HUES48 (cell line): ENCODE results near the gene NPPA.
"Not testable (repeated sequence)": the region's sequence is repeated elsewhere in the genome, so short reads cannot be mapped to it uniquely, and the experiment has no call there.

Experiments used
- H3K27ac ChIP-seq: one replicate; pipeline ENCODE4 v1.7.0; 2013; ENCODE audit warnings: low read depth, low read length, inconsistent platforms
- H3K27me3 ChIP-seq: 2 replicates; pipeline ENCODE4 v1.6.1; 2013; ENCODE audit warnings: mild to moderate bottlenecking, low read length; ENCODE audit not compliant: control insufficient read depth, insufficient read depth
- H3K36me3 ChIP-seq: 2 replicates; pipeline ENCODE4 v1.6.1; 2013; ENCODE audit warnings: low read length; ENCODE audit not compliant: control insufficient read depth, insufficient read depth
- H3K4me1 ChIP-seq: 2 replicates; pipeline ENCODE4 v1.6.1; 2013; ENCODE audit warnings: mild to moderate bottlenecking, low read length; ENCODE audit not compliant: control insufficient read depth, insufficient read depth
- H3K4me3 ChIP-seq: 2 replicates; pipeline ENCODE4 v1.5.1; 2013; ENCODE audit warnings: mild to moderate bottlenecking, low read depth, low read length
- H3K9ac ChIP-seq: 2 replicates; pipeline ENCODE4 v1.6.1; 2013; ENCODE audit warnings: mild to moderate bottlenecking, low read depth, low read length, moderate library complexity
- H3K9me3 ChIP-seq: 2 replicates; pipeline ENCODE4 v1.6.1; 2013; ENCODE audit warnings: low read length; ENCODE audit not compliant: control insufficient read depth, insufficient read depth

Gene NPPA

GRCh38 chr1:11847667-11848372 is at the start of gene NPPA:
NPPA (minus strand) TSS chr1:11847783; CDS start chr1:11847684, 99 bp downstream.
- Histone ChIP-seq H3K9me3 (no peaks in the 10 kb centered on the region), H3K4me3 (no peak within 1 kb of the TSS), H3K4me1 (no peaks in the 10 kb centered on the region), H3K27me3 (no peaks in the 10 kb centered on the region), H3K27ac (no peak within 1 kb of the TSS), H3K36me3 (peaks cover 23% of the 10 kb centered on the region), H3K9ac (no peak within 1 kb of the TSS)

GRCh38 chr1:11894501-11894900 is 46.9 kb upstream of the NPPA start:
- H3K9me3 ChIP-seq, H3K4me1 ChIP-seq, H3K4me3 ChIP-seq, H3K27me3 ChIP-seq, H3K36me3 ChIP-seq, H3K9ac ChIP-seq, H3K27ac ChIP-seq: not testable (repeated sequence)

- no peak overlapping the region for H3K4me3 ChIP-seq
- H3K36me3 ChIP-seq, result no peaks in the 10 kb centered on the region
- no peak overlapping the region for H3K27ac ChIP-seq
- H3K27me3 ChIP-seq, result peaks cover 4% of the 10 kb centered on the region; the same call in 1 of the 2 replicates
- no peaks in the 10 kb centered on the region for H3K4me1 ChIP-seq
- H3K9ac ChIP-seq, result no peak overlapping the region
- no peaks in the 10 kb centered on the region for H3K9me3 ChIP-seq
Observed at GRCh38 chr1:11893907-11894251, 46.3 kb upstream of the NPPA start.

GRCh38 chr1:11891433-11892186 is 44.0 kb upstream of the NPPA start:
- Histone ChIP-seq H3K36me3 (no peaks in the 10 kb centered on the region), H3K4me1 (no peaks in the 10 kb centered on the region), H3K9me3 (no peaks in the 10 kb centered on the region), H3K9ac (no peak overlapping the region), H3K27ac (no peak overlapping the region), H3K27me3 (no peaks in the 10 kb centered on the region), H3K4me3 (no peak overlapping the region)

- Histone ChIP-seq H3K4me1 (no peaks in the 10 kb centered on the region), H3K27ac (no peak overlapping the region), H3K27me3 (no peaks in the 10 kb centered on the region), H3K4me3 (no peak overlapping the region), H3K36me3 (no peaks in the 10 kb centered on the region), H3K9me3 (no peaks in the 10 kb centered on the region), H3K9ac (no peak overlapping the region)
Observed at GRCh38 chr1:11888877-11889208, 41.3 kb upstream of the NPPA start.

- Histone ChIP-seq H3K4me3 (no peak overlapping the region), H3K9me3 (no peaks in the 10 kb centered on the region), H3K36me3 (no peaks in the 10 kb centered on the region), H3K9ac (no peak overlapping the region), H3K27ac (no peak overlapping the region), H3K27me3 (no peaks in the 10 kb centered on the region), H3K4me1 (no peaks in the 10 kb centered on the region)
Observed at GRCh38 chr1:11888206-11888876, 40.8 kb upstream of the NPPA start.

GRCh38 chr1:11887666-11888007 is 40.1 kb upstream of the NPPA start:
- Histone ChIP-seq H3K9ac (no peak overlapping the region), H3K4me3 (no peak overlapping the region), H3K9me3 (no peaks in the 10 kb centered on the region), H3K27ac (no peak overlapping the region), H3K4me1 (no peaks in the 10 kb centered on the region), H3K36me3 (no peaks in the 10 kb centered on the region), H3K27me3 (no peaks in the 10 kb centered on the region)

- Histone ChIP-seq H3K27me3 (no peaks in the 10 kb centered on the region), H3K4me1 (no peaks in the 10 kb centered on the region), H3K4me3 (no peak overlapping the region), H3K27ac (no peak overlapping the region), H3K9me3 (no peaks in the 10 kb centered on the region), H3K9ac (no peak overlapping the region), H3K36me3 (no peaks in the 10 kb centered on the region)
Observed at GRCh38 chr1:11886986-11887665, 39.5 kb upstream of the NPPA start.

- Histone ChIP-seq H3K27ac (no peak overlapping the region), H3K36me3 (no peaks in the 10 kb centered on the region), H3K4me3 (no peak overlapping the region), H3K4me1 (no peaks in the 10 kb centered on the region), H3K9ac (no peak overlapping the region), H3K27me3 (no peaks in the 10 kb centered on the region), H3K9me3 (no peaks in the 10 kb centered on the region)
Observed at GRCh38 chr1:11885916-11886315, 38.3 kb upstream of the NPPA start.

GRCh38 chr1:11882814-11883538 is 35.4 kb upstream of the NPPA start:
- Histone ChIP-seq H3K9me3 (no peaks in the 10 kb centered on the region), H3K36me3 (no peaks in the 10 kb centered on the region), H3K9ac (no peak overlapping the region), H3K4me1 (no peaks in the 10 kb centered on the region), H3K27ac (no peak overlapping the region), H3K27me3 (no peaks in the 10 kb centered on the region), H3K4me3 (no peak overlapping the region)
